Measurements from ENCODE around the gene FMO3.

The FMO3 gene

GRCh38 chr1:171090604-171091003 is at the start of gene FMO3:
Gene FMO3 (plus strand): TSS chr1:171090905. CDS start chr1:171092659, 1,754 bp downstream.
- DNase-seq: no peak

DNA sequence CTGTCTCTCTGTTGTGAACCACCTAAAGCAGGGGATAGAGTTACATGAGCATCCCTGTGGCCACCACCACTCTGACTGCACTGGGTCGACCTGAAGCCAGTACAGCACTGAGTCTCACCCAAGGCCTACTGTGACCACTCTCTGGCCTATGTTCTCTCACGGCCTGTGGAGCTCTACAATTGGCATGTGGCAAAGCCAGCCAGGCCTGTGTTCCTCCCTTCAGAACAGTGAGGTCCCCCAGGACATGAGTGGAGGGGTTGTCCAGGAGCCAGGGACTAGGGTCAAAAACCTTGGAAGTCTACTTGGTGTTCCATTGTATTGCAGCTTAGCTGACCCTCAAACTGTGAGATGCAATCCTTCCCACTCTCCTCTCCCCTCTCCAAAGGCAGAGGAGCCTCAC is 42.7 kb upstream of the FMO3 start:
- DNase-seq: no peak

GRCh38 chr1:171052977-171053376 is 37.7 kb upstream of the FMO3 start:
- no peak for DNase-seq

- DNase-seq: no peak
Observed at GRCh38 chr1:171055966-171056643, 34.6 kb upstream of the FMO3 start.

GRCh38 chr1:171061425-171062143 is 29.1 kb upstream of the FMO3 start:
- no peak for DNase-seq

GRCh38 chr1:171062902-171063301 is 27.8 kb upstream of the FMO3 start:
- no peak for DNase-seq

GRCh38 chr1:171075041-171075440 is 15.7 kb upstream of the FMO3 start:
- no peak for DNase-seq

DNA sequence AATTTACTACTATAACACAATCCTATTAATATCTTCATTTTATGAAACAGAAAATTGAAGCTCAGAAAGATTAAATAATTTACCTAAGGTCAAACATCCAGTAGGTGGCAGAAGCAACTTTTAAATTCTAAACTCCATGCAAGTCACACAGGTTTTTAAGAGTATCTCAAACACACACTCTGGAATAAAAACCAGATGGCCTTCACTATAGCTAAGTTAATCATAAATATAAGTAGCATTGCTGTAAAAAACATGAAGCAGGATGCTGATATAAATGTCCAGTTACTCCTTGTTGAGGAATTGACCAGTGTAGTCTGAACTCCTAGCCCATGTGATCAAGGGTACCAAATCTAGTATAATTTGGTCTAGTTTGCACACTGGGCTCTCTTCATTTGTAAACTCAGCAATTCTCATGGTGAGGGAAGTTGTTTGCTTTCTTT is 9.4 kb upstream of the FMO3 start:
- DNase-seq: no peak

- DNase-seq: no peak
Observed at GRCh38 chr1:171081763-171082201, 8.9 kb upstream of the FMO3 start.

GRCh38 chr1:171082606-171083005 is 8.1 kb upstream of the FMO3 start:
- no peak for DNase-seq

DNA sequence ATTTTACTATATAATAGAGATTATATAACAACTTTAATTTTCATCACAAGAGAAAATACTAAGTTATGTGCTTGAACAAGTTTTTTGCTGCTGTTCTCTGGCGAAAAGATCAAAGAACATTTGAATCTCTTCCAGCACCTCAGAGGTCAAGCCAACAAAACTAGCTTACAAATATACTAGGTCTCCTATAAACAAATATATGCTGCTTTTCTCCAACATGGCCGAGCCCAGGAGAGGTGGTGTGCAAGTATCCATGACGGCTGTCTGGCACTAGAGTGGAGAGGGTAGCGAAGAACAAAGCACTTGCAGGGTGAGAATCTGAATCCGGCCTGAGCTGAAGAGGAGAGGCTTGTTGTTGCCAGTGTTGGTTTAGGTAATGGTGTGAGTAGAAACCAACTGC is 7.5 kb upstream of the FMO3 start:
- DNase-seq: no peak

DNA sequence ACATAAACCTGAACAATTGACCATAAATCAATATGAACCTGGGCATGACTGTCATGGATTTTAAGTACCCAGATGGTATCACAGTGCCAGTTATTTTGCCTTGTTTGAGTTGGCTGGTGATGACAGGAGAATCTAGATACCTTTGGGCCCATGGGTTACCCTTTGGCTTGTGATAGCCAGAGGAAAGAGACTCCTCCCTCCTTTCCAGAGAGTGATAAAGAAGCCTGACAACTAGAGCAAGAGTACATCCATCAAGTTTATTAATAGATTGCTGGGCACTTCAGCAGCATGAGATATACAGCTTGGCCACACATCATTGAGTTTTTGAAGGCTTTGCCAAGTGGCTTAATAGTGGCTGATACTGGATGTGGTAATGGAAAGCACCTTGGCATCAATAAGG is 6.6 kb upstream of the FMO3 start:
- no peak for DNase-seq

DNA sequence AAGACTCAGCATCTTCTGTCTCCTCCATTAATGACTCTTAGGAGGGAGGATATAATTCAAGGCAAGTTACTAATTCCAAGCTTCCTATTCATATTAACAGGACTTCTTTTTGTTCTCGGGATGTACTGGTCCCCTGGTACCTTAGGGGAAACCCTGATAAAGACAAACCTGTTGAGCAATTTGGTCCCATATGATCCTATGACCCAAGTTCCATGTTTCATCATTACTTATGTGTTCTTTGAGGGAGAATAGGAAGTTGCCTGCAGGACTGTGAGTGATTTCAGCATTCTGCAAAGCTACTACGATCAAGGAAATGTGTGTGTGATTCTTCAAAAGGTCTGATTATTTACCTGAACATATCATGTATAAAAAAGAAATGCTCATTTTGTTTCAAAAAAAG is 5.8 kb upstream of the FMO3 start:
- DNase-seq: no peak

- DNase-seq: no peak
Observed at GRCh38 chr1:171087896-171088295, 2.8 kb upstream of the FMO3 start.

- no peak for DNase-seq
Observed at GRCh38 chr1:171103862-171104261, 13.2 kb downstream of the FMO3 start.

DNA sequence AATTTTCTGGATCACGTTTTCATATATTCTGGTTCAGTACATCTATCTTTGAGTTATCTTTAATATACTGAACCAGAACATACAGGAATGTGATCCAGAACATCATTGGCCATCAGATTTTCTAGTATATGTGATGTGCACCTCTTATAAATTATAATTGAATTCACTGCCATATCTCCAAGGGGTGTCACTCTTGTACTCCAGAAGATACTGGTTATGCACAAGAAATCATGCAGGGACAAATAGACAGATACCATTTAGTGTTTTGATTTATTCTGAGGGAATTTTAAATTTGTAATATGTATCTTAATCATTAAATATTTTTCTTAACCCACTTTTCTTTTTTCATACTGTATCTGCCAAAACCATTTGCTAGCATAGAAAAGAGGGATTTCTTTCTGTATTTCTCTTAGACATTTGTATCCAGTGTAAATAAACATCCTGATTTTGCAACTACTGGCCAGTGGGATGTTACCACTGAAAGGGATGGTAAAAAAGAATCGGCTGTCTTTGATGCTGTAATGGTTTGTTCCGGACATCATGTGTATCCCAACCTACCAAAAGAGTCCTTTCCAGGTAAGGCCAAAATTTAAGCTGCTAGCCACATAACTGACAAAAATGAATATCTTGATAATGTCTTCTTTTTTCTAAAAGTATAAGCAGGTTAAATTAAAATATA is 16.7 kb downstream of the FMO3 start:
- no peak for DNase-seq

DNA sequence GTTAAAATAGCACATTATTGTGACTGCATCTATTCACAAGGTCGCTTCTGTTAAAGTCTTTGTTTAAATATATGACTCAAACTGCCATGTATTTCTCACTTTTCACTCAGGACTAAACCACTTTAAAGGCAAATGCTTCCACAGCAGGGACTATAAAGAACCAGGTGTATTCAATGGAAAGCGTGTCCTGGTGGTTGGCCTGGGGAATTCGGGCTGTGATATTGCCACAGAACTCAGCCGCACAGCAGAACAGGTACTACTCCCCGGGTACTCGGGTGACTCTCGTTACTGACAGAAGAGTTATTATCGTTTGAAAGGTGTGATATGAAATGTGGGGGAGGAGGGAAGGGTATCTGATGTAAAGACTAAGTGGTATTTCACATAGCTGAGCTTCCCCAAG is 17.3 kb downstream of the FMO3 start:
- no peak for DNase-seq

DNA sequence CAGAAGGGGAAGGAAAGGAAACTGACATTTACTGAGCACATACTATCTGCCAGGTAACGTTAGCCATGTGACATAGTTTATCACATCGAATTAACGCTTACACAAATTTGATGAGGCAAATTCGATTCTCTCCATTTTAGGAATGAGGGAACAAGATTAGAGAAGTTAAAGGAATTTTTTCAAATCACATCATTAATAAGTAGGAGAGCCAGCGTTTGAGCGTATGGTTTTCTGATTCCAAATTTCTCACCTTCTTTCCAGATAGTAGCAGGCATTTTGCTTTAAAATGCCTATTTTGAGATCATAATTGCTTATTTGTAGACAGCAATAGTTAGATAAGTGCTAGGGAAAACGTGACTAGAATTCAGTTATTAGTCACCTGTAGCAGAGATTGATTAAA is 19.3 kb downstream of the FMO3 start:
- no peak for DNase-seq

DNA sequence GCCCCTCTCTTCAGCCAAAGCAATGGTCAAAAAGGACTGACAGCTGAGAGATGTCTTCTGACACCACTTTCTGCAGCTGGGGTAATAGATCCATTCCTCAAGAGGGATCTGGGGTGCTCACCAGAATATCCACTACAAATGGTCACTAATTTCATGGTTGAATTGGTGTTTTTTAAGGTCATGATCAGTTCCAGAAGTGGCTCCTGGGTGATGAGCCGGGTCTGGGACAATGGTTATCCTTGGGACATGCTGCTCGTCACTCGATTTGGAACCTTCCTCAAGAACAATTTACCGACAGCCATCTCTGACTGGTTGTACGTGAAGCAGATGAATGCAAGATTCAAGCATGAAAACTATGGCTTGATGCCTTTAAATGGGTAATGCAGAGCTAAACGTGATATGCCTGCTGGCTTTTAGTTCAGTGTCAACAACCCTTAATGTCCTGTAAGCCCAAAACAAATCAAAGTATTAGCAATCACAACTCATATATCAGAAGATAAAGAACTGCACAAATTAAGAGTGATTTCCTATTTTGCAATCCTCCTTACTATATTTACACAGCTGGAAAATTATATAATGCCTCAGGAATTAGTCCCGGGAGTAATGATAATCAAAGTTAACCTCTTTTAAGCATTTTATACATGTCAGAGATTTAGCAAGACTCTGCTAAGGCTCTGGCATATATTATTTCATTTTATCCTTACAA is 20.1 kb downstream of the FMO3 start:
- DNase-seq: no peak

DNA sequence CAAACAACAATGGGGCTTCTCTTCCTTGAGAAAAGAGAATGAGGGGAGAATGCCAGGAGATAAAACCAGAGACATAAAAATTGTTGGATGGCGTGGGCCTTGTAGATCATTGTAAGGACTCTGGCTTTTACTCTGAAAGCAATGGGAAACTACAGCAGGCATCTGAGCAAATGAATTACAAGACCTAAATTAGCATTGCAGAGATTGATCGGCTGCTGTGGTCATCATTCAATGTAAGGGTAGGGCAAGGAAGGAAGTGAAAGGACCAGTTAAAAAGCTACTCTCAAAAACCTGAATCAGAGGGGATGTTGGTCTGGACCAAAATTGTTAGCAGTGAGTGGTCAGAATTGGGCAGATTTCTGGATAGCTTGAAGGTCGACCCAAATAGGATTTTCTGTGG is 21.4 kb downstream of the FMO3 start:
- no peak for DNase-seq

GRCh38 chr1:171113382-171113781 is 22.7 kb downstream of the FMO3 start:
- DNase-seq: no peak

- no peak for DNase-seq
Observed at GRCh38 chr1:171115280-171115897, 24.7 kb downstream of the FMO3 start.

- DNase-seq: no peak
Observed at GRCh38 chr1:171116676-171117075, 26.0 kb downstream of the FMO3 start.

Data from stimulated activated CD4-positive, alpha-beta T cell treated with anti-CD3 and anti-CD28 coated beads, Interleukin-2, amount 100 ng/mL, for 24 hours (primary cell).